ENCODE measurements around the gene EIF2B1.

GRCh38 chr12:123678981-123679380, 45.5 kb upstream of the EIF2B1 start:
- TF ChIP-seq ZNF384 (IDR thresholded peaks at IDR 0.05; ENCODE audit: low read depth, low read length) (no peak), CTCF (IDR thresholded peaks at IDR 0.05 in 2 of 3, conservative IDR thresholded peaks at IDR 0.05 in 1 of 3; ENCODE audit: insufficient read depth in 2 of 3, low read depth in 1 of 3, low read length in 3 of 3) (no peak), CEBPB (tag; IDR thresholded peaks at IDR 0.05) (no peak), ZNF778 (CRISPR knock-in tag; IDR thresholded peaks at IDR 0.05) (no peak), NR2C1 (IDR thresholded peaks at IDR 0.05) (no peak), NR2C1 (tag; IDR thresholded peaks at IDR 0.05) (no peak), ZNF318 (IDR thresholded peaks at IDR 0.05; ENCODE audit: borderline replicate concordance in 1 of 2, low read depth in 1 of 2) (no peak), ZNF398 (CRISPR knock-in tag; IDR thresholded peaks at IDR 0.05) (no peak), ZNF143 (CRISPR knock-in tag; IDR thresholded peaks at IDR 0.05) (no peak), ETV6 (IDR thresholded peaks at IDR 0.05; ENCODE audit: borderline replicate concordance in 1 of 2, low read depth in 2 of 2, low read length in 1 of 2) (no peak), ETV6 (CRISPR knock-in tag; IDR thresholded peaks at IDR 0.05; ENCODE audit: borderline replicate concordance) (no peak), TAF7 (tag; IDR thresholded peaks at IDR 0.05) (no peak), CHCHD3 (CRISPR knock-in tag; IDR thresholded peaks at IDR 0.05) (no peak), BACH1 (tag; IDR thresholded peaks at IDR 0.05) (no peak), CBX5 (IDR thresholded peaks at IDR 0.05; ENCODE audit: borderline replicate concordance, low read depth) (no peak), TSHZ1 (CRISPR knock-in tag; IDR thresholded peaks at IDR 0.05) (no peak)
